SK-N-SH treated with all-trans-retinoic acid at 6 μM for 48 hours (cell line): ENCODE results near the gene SMIM32.
A peak's percentile ranks its signal among the peaks of the same experiment; 100 is the strongest.

ENCODE experiments used
- ATAC-seq: fragments of 200-7000 bp; cut with Tn5 transposase; 3 replicates; pipeline ENCODE4 v1.9.1; 2020; ENCODE audit warnings: mild to moderate bottlenecking, moderate library complexity
- BACH2 ChIP-seq: fragments of 250-450 bp; sonication (Bioruptor Pico); IDR thresholded peaks from 2 replicates; pipeline ENCODE4 v1.9.0; 2021; ENCODE audit warnings: mild to moderate bottlenecking, borderline replicate concordance
- CSDC2 ChIP-seq: fragments of 250-450 bp; sonication (Bioruptor Pico); IDR thresholded peaks from 2 replicates; pipeline ENCODE4 v1.5.0; 2020; ENCODE audit warnings: mild to moderate bottlenecking, moderate library complexity
- OSR1 ChIP-seq: fragments of 250-450 bp; sonication (Bioruptor Pico); IDR thresholded peaks from 2 replicates; pipeline ENCODE4 v1.8.0; 2022; ENCODE audit warnings: moderate library complexity, mild to moderate bottlenecking, inconsistent platforms
- PPARA ChIP-seq: fragments of 250-450 bp; sonication (Bioruptor Pico); IDR thresholded peaks from 2 replicates; pipeline ENCODE4 v1.5.0; 2020; ENCODE audit warnings: mild to moderate bottlenecking, borderline replicate concordance
- RARB ChIP-seq: fragments of 250-450 bp; sonication (Bioruptor Pico); IDR thresholded peaks from 2 replicates; pipeline ENCODE4 v1.8.0; 2021; ENCODE audit warnings: mild to moderate bottlenecking, moderate library complexity
- SNAI2 ChIP-seq: fragments of 250-450 bp; sonication (Bioruptor Pico); IDR thresholded peaks from 2 replicates; pipeline ENCODE4 v1.5.0; 2020; ENCODE audit warnings: mild to moderate bottlenecking, moderate library complexity
- TCF4 ChIP-seq: fragments of 250-450 bp; sonication (Bioruptor Pico); IDR thresholded peaks from 2 replicates; pipeline ENCODE4 v1.8.0; 2021; ENCODE audit warnings: mild to moderate bottlenecking, moderate library complexity, borderline replicate concordance
- TOX ChIP-seq: fragments of 250-450 bp; sonication (Bioruptor Pico); IDR thresholded peaks from 2 replicates; pipeline ENCODE4 v1.8.0; 2021; ENCODE audit warnings: mild to moderate bottlenecking, moderate library complexity, borderline replicate concordance
- ZC3H10 ChIP-seq: fragments of 250-450 bp; sonication (Bioruptor Pico); IDR thresholded peaks from 2 replicates; pipeline ENCODE4 v1.5.1; 2021; ENCODE audit warnings: mild to moderate bottlenecking, moderate library complexity
- ZFP3 ChIP-seq: fragments of 250-450 bp; sonication (Bioruptor Pico); IDR thresholded peaks from 2 replicates; pipeline ENCODE4 v1.5.0; 2020; ENCODE audit warnings: mild to moderate bottlenecking, moderate library complexity
- ZNF565 ChIP-seq: fragments of 450-650 bp; formaldehyde crosslinking; conservative IDR thresholded peaks from 2 replicates; pipeline ENCODE4 v1.5.0; 2020; ENCODE audit warnings: low read depth, mild to moderate bottlenecking, moderate library complexity
- ZNF70 ChIP-seq: fragments of 450-650 bp; formaldehyde crosslinking; IDR thresholded peaks from 2 replicates; pipeline ENCODE4 v1.5.0; 2020; ENCODE audit warnings: mild to moderate bottlenecking, moderate library complexity
- ZNF8 ChIP-seq: fragments of 450-650 bp; formaldehyde crosslinking; IDR thresholded peaks from 2 replicates; pipeline ENCODE4 v1.5.0; 2020; ENCODE audit warnings: mild to moderate bottlenecking, moderate library complexity
- TF ChIP-seq, protein P1 (sequence below): fragments of 250-450 bp; sonication (Bioruptor Pico); IDR thresholded peaks from 2 replicates; pipeline ENCODE4 v1.8.0; 2020; ENCODE audit warnings: mild to moderate bottlenecking, moderate library complexity, borderline replicate concordance
- TF ChIP-seq, protein P2 (sequence below): fragments of 250-450 bp; sonication (Bioruptor Pico); IDR thresholded peaks from 2 replicates; pipeline ENCODE4 v1.5.1; 2021; ENCODE audit warnings: mild to moderate bottlenecking, moderate library complexity
- TF ChIP-seq, protein P3 (sequence below): fragments of 250-450 bp; sonication (Bioruptor Pico); IDR thresholded peaks from 2 replicates; pipeline ENCODE4 v1.8.0; 2021; ENCODE audit warnings: low read depth, mild to moderate bottlenecking, moderate library complexity, borderline replicate concordance
- TF ChIP-seq, protein P4 (sequence below): fragments of 250-450 bp; sonication (Bioruptor Pico); IDR thresholded peaks from 2 replicates; pipeline ENCODE4 v1.5.0; 2020; ENCODE audit warnings: mild to moderate bottlenecking, moderate library complexity

Gene SMIM32

DNA sequence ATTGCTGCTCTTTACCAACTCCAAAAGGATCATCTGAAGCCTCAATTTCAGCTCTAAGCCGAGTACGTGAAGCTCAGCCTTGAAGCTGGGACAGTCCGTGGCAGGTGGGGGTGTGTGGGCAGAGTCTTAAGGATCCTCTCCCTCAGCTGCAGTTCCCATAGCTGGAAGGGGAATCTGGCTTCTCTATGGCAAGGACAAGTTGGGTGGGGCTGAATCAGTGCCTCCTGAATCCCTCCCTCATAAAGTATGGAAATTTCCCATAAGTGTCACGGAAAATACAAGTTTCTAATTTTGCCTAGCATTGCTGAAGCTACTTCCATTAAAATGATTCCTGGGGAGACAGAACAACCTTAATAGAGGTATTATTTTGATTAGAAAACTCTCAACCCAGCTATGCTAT, 47.9 kb upstream of the SMIM32 start:
- ATAC-seq, result no peak
- no peak for TF ChIP-seq ZNF8 (CRISPR knock-in tag)
- TF ChIP-seq, protein P1, sequence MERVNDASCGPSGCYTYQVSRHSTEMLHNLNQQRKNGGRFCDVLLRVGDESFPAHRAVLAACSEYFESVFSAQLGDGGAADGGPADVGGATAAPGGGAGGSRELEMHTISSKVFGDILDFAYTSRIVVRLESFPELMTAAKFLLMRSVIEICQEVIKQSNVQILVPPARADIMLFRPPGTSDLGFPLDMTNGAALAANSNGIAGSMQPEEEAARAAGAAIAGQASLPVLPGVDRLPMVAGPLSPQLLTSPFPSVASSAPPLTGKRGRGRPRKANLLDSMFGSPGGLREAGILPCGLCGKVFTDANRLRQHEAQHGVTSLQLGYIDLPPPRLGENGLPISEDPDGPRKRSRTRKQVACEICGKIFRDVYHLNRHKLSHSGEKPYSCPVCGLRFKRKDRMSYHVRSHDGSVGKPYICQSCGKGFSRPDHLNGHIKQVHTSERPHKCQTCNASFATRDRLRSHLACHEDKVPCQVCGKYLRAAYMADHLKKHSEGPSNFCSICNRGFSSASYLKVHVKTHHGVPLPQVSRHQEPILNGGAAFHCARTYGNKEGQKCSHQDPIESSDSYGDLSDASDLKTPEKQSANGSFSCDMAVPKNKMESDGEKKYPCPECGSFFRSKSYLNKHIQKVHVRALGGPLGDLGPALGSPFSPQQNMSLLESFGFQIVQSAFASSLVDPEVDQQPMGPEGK, result no peak
- TF ChIP-seq, protein P2, sequence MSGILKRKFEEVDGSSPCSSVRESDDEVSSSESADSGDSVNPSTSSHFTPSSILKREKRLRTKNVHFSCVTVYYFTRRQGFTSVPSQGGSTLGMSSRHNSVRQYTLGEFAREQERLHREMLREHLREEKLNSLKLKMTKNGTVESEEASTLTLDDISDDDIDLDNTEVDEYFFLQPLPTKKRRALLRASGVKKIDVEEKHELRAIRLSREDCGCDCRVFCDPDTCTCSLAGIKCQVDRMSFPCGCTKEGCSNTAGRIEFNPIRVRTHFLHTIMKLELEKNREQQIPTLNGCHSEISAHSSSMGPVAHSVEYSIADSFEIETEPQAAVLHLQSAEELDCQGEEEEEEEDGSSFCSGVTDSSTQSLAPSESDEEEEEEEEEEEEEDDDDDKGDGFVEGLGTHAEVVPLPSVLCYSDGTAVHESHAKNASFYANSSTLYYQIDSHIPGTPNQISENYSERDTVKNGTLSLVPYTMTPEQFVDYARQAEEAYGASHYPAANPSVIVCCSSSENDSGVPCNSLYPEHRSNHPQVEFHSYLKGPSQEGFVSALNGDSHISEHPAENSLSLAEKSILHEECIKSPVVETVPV, result no peak
- TF ChIP-seq PPARA, result no peak
- no peak for TF ChIP-seq ZFP3
- no peak for TF ChIP-seq TOX
- TF ChIP-seq, protein P3, sequence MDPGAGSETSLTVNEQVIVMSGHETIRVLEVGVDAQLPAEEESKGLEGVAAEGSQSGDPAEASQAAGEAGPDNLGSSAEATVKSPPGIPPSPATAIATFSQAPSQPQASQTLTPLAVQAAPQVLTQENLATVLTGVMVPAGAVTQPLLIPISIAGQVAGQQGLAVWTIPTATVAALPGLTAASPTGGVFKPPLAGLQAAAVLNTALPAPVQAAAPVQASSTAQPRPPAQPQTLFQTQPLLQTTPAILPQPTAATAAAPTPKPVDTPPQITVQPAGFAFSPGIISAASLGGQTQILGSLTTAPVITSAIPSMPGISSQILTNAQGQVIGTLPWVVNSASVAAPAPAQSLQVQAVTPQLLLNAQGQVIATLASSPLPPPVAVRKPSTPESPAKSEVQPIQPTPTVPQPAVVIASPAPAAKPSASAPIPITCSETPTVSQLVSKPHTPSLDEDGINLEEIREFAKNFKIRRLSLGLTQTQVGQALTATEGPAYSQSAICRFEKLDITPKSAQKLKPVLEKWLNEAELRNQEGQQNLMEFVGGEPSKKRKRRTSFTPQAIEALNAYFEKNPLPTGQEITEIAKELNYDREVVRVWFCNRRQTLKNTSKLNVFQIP, result no peak

DNA sequence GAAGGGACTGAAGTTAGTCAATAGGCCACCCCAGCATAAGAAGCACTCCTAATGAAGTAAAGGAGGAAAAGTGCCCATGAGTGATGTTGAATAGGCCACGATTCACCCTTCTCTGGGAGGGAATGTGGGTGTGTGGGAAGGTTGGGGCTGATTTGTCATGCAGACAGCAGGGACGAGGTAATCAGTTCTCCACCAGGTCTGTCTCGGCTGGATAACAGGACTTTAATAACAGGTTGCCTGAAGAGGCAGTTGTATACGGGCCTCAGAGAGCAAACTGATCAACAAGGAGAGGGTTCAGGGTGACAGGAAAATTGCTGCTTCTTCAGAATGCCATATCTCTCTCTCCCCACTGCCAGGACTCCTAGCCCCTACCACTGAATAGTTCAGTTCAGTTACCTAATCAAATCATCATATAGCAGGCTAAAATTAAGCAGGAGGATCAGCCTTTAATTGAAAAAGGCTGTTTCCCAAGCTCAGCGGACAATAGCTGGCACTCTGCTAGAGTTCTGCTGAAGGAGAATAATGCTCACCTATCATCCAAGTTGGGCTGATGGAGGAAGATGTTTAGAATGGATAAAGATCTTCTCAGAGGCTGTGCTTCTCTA, 43.6 kb upstream of the SMIM32 start:
- TF ChIP-seq, protein P4, sequence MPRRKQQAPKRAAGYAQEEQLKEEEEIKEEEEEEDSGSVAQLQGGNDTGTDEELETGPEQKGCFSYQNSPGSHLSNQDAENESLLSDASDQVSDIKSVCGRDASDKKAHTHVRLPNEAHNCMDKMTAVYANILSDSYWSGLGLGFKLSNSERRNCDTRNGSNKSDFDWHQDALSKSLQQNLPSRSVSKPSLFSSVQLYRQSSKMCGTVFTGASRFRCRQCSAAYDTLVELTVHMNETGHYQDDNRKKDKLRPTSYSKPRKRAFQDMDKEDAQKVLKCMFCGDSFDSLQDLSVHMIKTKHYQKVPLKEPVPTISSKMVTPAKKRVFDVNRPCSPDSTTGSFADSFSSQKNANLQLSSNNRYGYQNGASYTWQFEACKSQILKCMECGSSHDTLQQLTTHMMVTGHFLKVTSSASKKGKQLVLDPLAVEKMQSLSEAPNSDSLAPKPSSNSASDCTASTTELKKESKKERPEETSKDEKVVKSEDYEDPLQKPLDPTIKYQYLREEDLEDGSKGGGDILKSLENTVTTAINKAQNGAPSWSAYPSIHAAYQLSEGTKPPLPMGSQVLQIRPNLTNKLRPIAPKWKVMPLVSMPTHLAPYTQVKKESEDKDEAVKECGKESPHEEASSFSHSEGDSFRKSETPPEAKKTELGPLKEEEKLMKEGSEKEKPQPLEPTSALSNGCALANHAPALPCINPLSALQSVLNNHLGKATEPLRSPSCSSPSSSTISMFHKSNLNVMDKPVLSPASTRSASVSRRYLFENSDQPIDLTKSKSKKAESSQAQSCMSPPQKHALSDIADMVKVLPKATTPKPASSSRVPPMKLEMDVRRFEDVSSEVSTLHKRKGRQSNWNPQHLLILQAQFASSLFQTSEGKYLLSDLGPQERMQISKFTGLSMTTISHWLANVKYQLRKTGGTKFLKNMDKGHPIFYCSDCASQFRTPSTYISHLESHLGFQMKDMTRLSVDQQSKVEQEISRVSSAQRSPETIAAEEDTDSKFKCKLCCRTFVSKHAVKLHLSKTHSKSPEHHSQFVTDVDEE (CRISPR knock-in tag), result 0 out of 2 replicates have a peak, but pooled peaks have one; percentile 53
- TF ChIP-seq BACH2 (CRISPR knock-in tag) (no peak), TCF4 (peak; percentile 60; the same call in 1 of the 2 replicates), TOX (no peak)
- ATAC-seq, result peak; percentile 25; the same call in 1 of the 3 replicates

DNA sequence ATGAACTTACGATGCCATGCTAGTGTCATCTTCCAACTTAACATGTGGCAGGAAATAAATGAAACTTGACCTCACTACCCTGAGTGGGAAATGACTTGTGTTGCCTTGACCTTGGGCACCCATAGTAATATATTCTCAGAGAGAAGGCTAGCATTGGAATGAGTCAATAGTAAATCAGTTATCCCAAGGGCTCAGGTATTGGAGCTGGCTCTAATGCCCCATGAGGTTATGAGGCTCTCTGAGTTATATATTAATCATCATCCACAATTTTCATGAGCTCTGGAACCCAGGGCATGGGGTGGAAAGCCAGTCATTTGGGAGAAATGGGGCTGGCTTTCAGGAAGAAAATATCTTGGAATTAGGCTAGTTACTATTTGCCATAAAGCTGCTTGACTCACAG, 42.4 kb upstream of the SMIM32 start:
- TF ChIP-seq, protein P1, result no peak
- TF ChIP-seq, protein P4 (CRISPR knock-in tag), result no peak
- TF ChIP-seq SNAI2 (CRISPR knock-in tag) (no peak), RARB (CRISPR knock-in tag) (no peak), ZNF70 (CRISPR knock-in tag) (no peak), OSR1 (CRISPR knock-in tag) (no peak), ZC3H10 (no peak), TCF4 (no peak), CSDC2 (CRISPR knock-in tag) (no peak), TOX (no peak), ZNF565 (CRISPR knock-in tag) (no peak)
- TF ChIP-seq, protein P2, result no peak
- ATAC-seq, result no peak
